ENCODE results near the gene KCMF1. TPM values are rescaled to one million over a fixed set of nuclear protein-coding genes. Genes with fewer than 3 reads are reported as not detected.

Gene KCMF1
- polyA plus RNA-seq, 2 of the 4 experiments (the other 2 are of a cell fraction) = 77.8 to 221 TPM

GRCh38 chr2:85011098-85011497, 40.1 kb downstream of the KCMF1 start:
- WGBS (ENCODE audit: missing lambda C conversion rate) = 83% methylated on average over 3 of the region's 3 CpGs
- Histone ChIP-seq H3K27ac (0 out of 6 replicates have a peak overlapping the region, but pooled peaks of 1 of the 2 experiments have one; percentile 4), H3K4me2 (peak overlapping the region; percentile 16; the same call in 1 of the 3 replicates), H3K4me1 (peaks cover 63% of the 10 kb centered on the region), H3K4me3 (no peak overlapping the region), H3K9me3 (no peaks in the 10 kb centered on the region)
- FAIRE-seq (no peak), DNase-seq (ENCODE audit: low read depth in 1 of 2, low spot score in 1 of 2) (no peak), ATAC-seq (peak; percentile 30 to 35; a peak in 2 of 6 replicates)
- ChIA-PET CTCF (interaction anchor here (0.6 to 3.9 kb wide), 4 partner anchors 9 to 509 kb away, joined by 3 to 22 read pairs (median 7); no protein-coding TSS in a partner anchor), POLR2A (interaction anchor here (0.6 to 1.0 kb wide), 2 partner anchors 20 to 53 kb away, joined by 3 to 5 read pairs; no protein-coding TSS in a partner anchor)
- TF ChIP-seq HES2 (IDR thresholded peaks at IDR 0.05) (no peak), FOSL2 (IDR thresholded peaks at IDR 0.05) (no peak), FOSL2 (CRISPR knock-in tag; IDR thresholded peaks at IDR 0.05) (peak; percentile 38; the same call in 1 of the 2 replicates), MAZ (IDR thresholded peaks at IDR 0.05; ENCODE audit: borderline replicate concordance, low read depth, low read length) (no peak), JUNB (IDR thresholded peaks at IDR 0.05) (0 out of 2 replicates have a peak, but pooled peaks have one; percentile 17), RFX5 (IDR thresholded peaks at IDR 0.05) (no peak)

GRCh38 chr2:85011747-85012146, 40.8 kb downstream of the KCMF1 start:
- H3K27ac ChIP-seq = no peak overlapping the region
- 0 out of 3 replicates have a peak overlapping the region, but pooled peaks have one; percentile 16 for H3K4me2 ChIP-seq
- ChIA-PET CTCF (interaction anchor here (0.5 to 3.9 kb wide), 6 partner anchors 10 to 520 kb away, joined by 3 to 22 read pairs (median 7); no protein-coding TSS in a partner anchor), POLR2A (no interaction called here)
- ATAC-seq (peak in 1 of 2 experiments; percentile 64; a peak in 4 of 6 replicates), DNase-seq (ENCODE audit: low read depth in 1 of 2, low spot score in 1 of 2) (no peak), FAIRE-seq (no peak)
- TF ChIP-seq FOSL2 (IDR thresholded peaks at IDR 0.05) (no peak), FOSL2 (CRISPR knock-in tag; IDR thresholded peaks at IDR 0.05) (no peak), ELK1 (IDR thresholded peaks at IDR 0.05; ENCODE audit: low read depth, low read length) (no peak), PHF8 (IDR thresholded peaks at IDR 0.05; ENCODE audit: borderline replicate concordance, low read depth) (no peak), ZSCAN20 (CRISPR knock-in tag; IDR thresholded peaks at IDR 0.05) (no peak), NPAS2 (CRISPR knock-in tag; IDR thresholded peaks at IDR 0.05; ENCODE audit: borderline replicate concordance) (no peak), EHF (CRISPR knock-in tag; IDR thresholded peaks at IDR 0.05) (no peak), JUN (IDR thresholded peaks at IDR 0.05) (no peak), RAD21 (conservative IDR thresholded peaks at IDR 0.05 in 1 of 2, IDR thresholded peaks at IDR 0.05 in 1 of 2) (peak in 1 of 2 experiments; percentile 16; a peak in 1 of 5 replicates), POLR2A (IDR thresholded peaks at IDR 0.05; ENCODE audit: low read length) (no peak)
- H3K4me1 ChIP-seq = peaks cover 68% of the 10 kb centered on the region
- 85% methylated on average over 3 of the region's 3 CpGs for WGBS (ENCODE audit: missing lambda C conversion rate)
- no peaks in the 10 kb centered on the region for H3K9me3 ChIP-seq
- H3K4me3 ChIP-seq = no peak overlapping the region

- POLR2A ChIA-PET = interaction anchor here (0.6 kb wide), 1 partner anchor 87 kb away, joined by 3 read pairs; no protein-coding TSS in a partner anchor
Observed at GRCh38 chr2:85012431-85012830, 41.5 kb downstream of the KCMF1 start.

More at GRCh38 chr2:85012431-85012830, 41.5 kb downstream of the KCMF1 start:
- TF ChIP-seq RCOR1 (IDR thresholded peaks at IDR 0.05; ENCODE audit: low read depth, low read length) = no peak
- no peak for TF ChIP-seq REST (IDR thresholded peaks at IDR 0.05)
- Histone ChIP-seq H3K27ac (no peak overlapping the region), H3K4me2 (no peak overlapping the region), H3K4me1 (peaks cover 71% of the 10 kb centered on the region), H3K4me3 (no peak overlapping the region), H3K9me3 (no peaks in the 10 kb centered on the region)
- CTCF ChIA-PET = interaction anchor here (1.4 to 2.0 kb wide), 4 partner anchors 38 to 273 kb away, joined by 4 to 19 read pairs (median 6); no protein-coding TSS in a partner anchor
- ATAC-seq (no peak), FAIRE-seq (no peak), DNase-seq (ENCODE audit: low read depth in 1 of 2, low spot score in 1 of 2) (no peak)
- 92% methylated on average over 4 of the region's 4 CpGs for WGBS (ENCODE audit: missing lambda C conversion rate)
